H9 (cell line): ENCODE measurements around the gene MYL3. TPM values are rescaled to one million over a fixed set of nuclear protein-coding genes. Genes with fewer than 3 reads are reported as not detected.

ENCODE experiments used
- DNase-seq: peaks from one replicate; pipeline ENCODE4 v3.0.0-alpha.2; 2017
- H2AFZ ChIP-seq: one replicate; pipeline ENCODE4 v1.6.1; 2013; ENCODE audit warnings: mild to moderate bottlenecking, low read length, control low read depth, moderate library complexity
- H2AK5ac ChIP-seq: 2 replicates; pipeline ENCODE4 v1.6.1; 2013; ENCODE audit warnings: low read length, control low read depth, mixed read lengths; ENCODE audit not compliant: insufficient read length
- H2BK120ac ChIP-seq: one replicate; pipeline ENCODE4 v1.6.1; 2013; ENCODE audit warnings: low read depth, mild to moderate bottlenecking, low read length, control low read depth, inconsistent platforms; ENCODE audit not compliant: poor library complexity, severe bottlenecking
- H2BK12ac ChIP-seq: 2 replicates; pipeline ENCODE4 v1.6.1; 2013; ENCODE audit warnings: low read length, control low read depth, mixed read lengths, low read depth; ENCODE audit not compliant: insufficient read length
- H2BK15ac ChIP-seq: 2 replicates; pipeline ENCODE4 v1.6.1; 2013; ENCODE audit warnings: low read depth, low read length, control low read depth
- H2BK20ac ChIP-seq: one replicate; pipeline ENCODE4 v1.6.1; 2013; ENCODE audit warnings: low read depth, mild to moderate bottlenecking, low read length, control low read depth, inconsistent platforms; ENCODE audit not compliant: poor library complexity, severe bottlenecking
- H2BK5ac ChIP-seq: 2 replicates; pipeline ENCODE4 v1.6.1; 2013; ENCODE audit warnings: low read length, control low read depth, mixed read lengths; ENCODE audit not compliant: insufficient read length
- H3K14ac ChIP-seq: 2 replicates; pipeline ENCODE4 v1.6.1; 2013; ENCODE audit warnings: low read length, control low read depth; ENCODE audit not compliant: insufficient read depth
- H3K18ac ChIP-seq: 2 replicates; pipeline ENCODE4 v1.6.1; 2013; ENCODE audit warnings: low read depth, mild to moderate bottlenecking, mixed read lengths, low read length, control low read depth; ENCODE audit not compliant: insufficient read length
- H3K23ac ChIP-seq: 2 replicates; pipeline ENCODE4 v1.6.1; 2013; ENCODE audit warnings: low read length, control low read depth, mixed read lengths, low read depth; ENCODE audit not compliant: insufficient read length
- H3K23me2 ChIP-seq: 2 replicates; pipeline ENCODE4 v1.6.1; 2013; ENCODE audit warnings: low read depth, mild to moderate bottlenecking, mixed read lengths, low read length, control low read depth; ENCODE audit not compliant: insufficient read length, poor library complexity, severe bottlenecking
- H3K27ac ChIP-seq: 2 replicates; pipeline ENCODE4 v1.5.1; 2013; ENCODE audit warnings: low read length, control low read depth, mixed read lengths, low read depth; ENCODE audit not compliant: insufficient read length
- H3K27me3 ChIP-seq: 2 replicates; pipeline ENCODE4 v1.6.1; 2013; ENCODE audit warnings: low read length, control low read depth, inconsistent platforms; ENCODE audit not compliant: insufficient read depth
- H3K4ac ChIP-seq: 2 replicates; pipeline ENCODE4 v1.6.1; 2013; ENCODE audit warnings: low read depth, mild to moderate bottlenecking, control low read depth, inconsistent platforms, low read length, moderate library complexity
- H3K4me1 ChIP-seq: 2 replicates; pipeline ENCODE4 v1.6.1; 2013; ENCODE audit warnings: low read length, control low read depth, inconsistent platforms; ENCODE audit not compliant: insufficient read depth
- H3K4me2 ChIP-seq: 2 replicates; pipeline ENCODE4 v1.6.1; 2013; ENCODE audit warnings: low read length, control low read depth, mixed read lengths; ENCODE audit not compliant: insufficient read length, insufficient read depth
- H3K56ac ChIP-seq: 2 replicates; pipeline ENCODE4 v1.6.1; 2013; ENCODE audit warnings: low read depth, mild to moderate bottlenecking, mixed read lengths, low read length, control low read depth; ENCODE audit not compliant: insufficient read length
- H3K79me1 ChIP-seq: 2 replicates; pipeline ENCODE4 v1.6.1; 2013; ENCODE audit warnings: low read depth, mild to moderate bottlenecking, moderate library complexity, low read length, control low read depth, inconsistent platforms; ENCODE audit not compliant: insufficient read depth, poor library complexity, severe bottlenecking
- H3K79me2 ChIP-seq: 2 replicates; pipeline ENCODE4 v1.6.1; 2013; ENCODE audit warnings: low read length, control low read depth, inconsistent platforms; ENCODE audit not compliant: insufficient read depth
- H3K9ac ChIP-seq: 2 replicates; pipeline ENCODE4 v1.6.1; 2013; ENCODE audit warnings: low read length, control low read depth, mixed read lengths; ENCODE audit not compliant: insufficient read length; ENCODE audit errors: extremely low read depth
- H3K9me3 ChIP-seq: one replicate; pipeline ENCODE4 v1.6.1; 2013; ENCODE audit warnings: low read depth, low read length, inconsistent platforms; ENCODE audit not compliant: control insufficient read depth
- H3T11ph ChIP-seq: one replicate; pipeline ENCODE4 v1.6.1; 2013; ENCODE audit warnings: mild to moderate bottlenecking, low read length, control low read depth, inconsistent platforms
- H4K20me1 ChIP-seq: one replicate; pipeline ENCODE4 v1.6.1; 2013; ENCODE audit not compliant: control insufficient read depth, insufficient read length, insufficient read depth
- H4K5ac ChIP-seq: 2 replicates; pipeline ENCODE4 v1.6.1; 2013; ENCODE audit warnings: low read depth, mild to moderate bottlenecking, mixed read lengths, low read length, control low read depth; ENCODE audit not compliant: insufficient read length
- H4K8ac ChIP-seq: replicated peaks from 2 replicates; pipeline ENCODE4 v1.6.1; 2013; ENCODE audit warnings: low read length, control low read depth, mixed read lengths, low read depth; ENCODE audit not compliant: insufficient read length
- H4K91ac ChIP-seq: 2 replicates; pipeline ENCODE4 v1.6.1; 2013; ENCODE audit warnings: low read depth, mild to moderate bottlenecking, moderate library complexity, mixed read lengths, low read length, control low read depth; ENCODE audit not compliant: insufficient read length
- H3K27ac Mint-ChIP-seq, 3 experiments: 2 replicates in 2 of 3; 3 replicates in 1 of 3; pipeline ENCODE4 v1.8.0; 2020 to 2021; ENCODE audit warnings: mixed read lengths in 3 of 3, mild to moderate bottlenecking in 1 of 3, moderate library complexity in 1 of 3
- H3K27me3 Mint-ChIP-seq: 2 replicates; pipeline ENCODE4 v1.8.0; 2021; ENCODE audit warnings: low read depth, mild to moderate bottlenecking, moderate library complexity, mixed read lengths
- H3K36me3 Mint-ChIP-seq, 3 experiments: 2 replicates in 2 of 3; 3 replicates in 1 of 3; pipeline ENCODE4 v1.8.0; 2020 to 2021; ENCODE audit warnings: low read depth in 3 of 3, mixed read lengths in 3 of 3; ENCODE audit not compliant: insufficient read depth in 1 of 3
- H3K4me1 Mint-ChIP-seq, 2 experiments: 2 replicates each; pipeline ENCODE4 v1.8.0; 2020; ENCODE audit warnings: mixed read lengths in 2 of 2
- H3K4me3 Mint-ChIP-seq, 2 experiments: 2 replicates in 1 of 2; 3 replicates in 1 of 2; pipeline ENCODE4 v1.8.0; 2020 to 2021; ENCODE audit warnings: mild to moderate bottlenecking in 2 of 2, mixed read lengths in 2 of 2, moderate library complexity in 1 of 2
- H3K9me3 Mint-ChIP-seq, 2 experiments: 2 replicates in 1 of 2; 3 replicates in 1 of 2; pipeline ENCODE4 v1.8.0; 2020; ENCODE audit warnings: mild to moderate bottlenecking in 2 of 2, mixed read lengths in 2 of 2, moderate library complexity in 1 of 2
- WGBS: extraction: QIAGEN DNeasy Blood & Tissue Kit; methylation state at CpG from one replicate; pipeline ENCODE4 v1.1.7; 2013; ENCODE audit warnings: missing lambda C conversion rate, low lambda C conversion rate, mixed read lengths; ENCODE audit not compliant: insufficient read length; ENCODE audit errors: extremely low coverage; 5-methylcytosine and 5-hydroxymethylcytosine counted together
- total RNA-seq: library from RNA; stranded (reverse); gene quantifications from 2 replicates; pipeline ENCODE4 v1.2.1, GENCODE V29; 2021
- TF ChIP-seq, protein P1 (sequence below): fragments of 200-600 bp; sonication (generic); conservative IDR thresholded peaks from 3 replicates; pipeline ENCODE4 v1.8.0; 2021; ENCODE audit warnings: antibody characterized with exemption, mild to moderate bottlenecking

The MYL3 gene
- total RNA-seq, 1 experiment from 2014 or later, result 0.24 TPM

DNA sequence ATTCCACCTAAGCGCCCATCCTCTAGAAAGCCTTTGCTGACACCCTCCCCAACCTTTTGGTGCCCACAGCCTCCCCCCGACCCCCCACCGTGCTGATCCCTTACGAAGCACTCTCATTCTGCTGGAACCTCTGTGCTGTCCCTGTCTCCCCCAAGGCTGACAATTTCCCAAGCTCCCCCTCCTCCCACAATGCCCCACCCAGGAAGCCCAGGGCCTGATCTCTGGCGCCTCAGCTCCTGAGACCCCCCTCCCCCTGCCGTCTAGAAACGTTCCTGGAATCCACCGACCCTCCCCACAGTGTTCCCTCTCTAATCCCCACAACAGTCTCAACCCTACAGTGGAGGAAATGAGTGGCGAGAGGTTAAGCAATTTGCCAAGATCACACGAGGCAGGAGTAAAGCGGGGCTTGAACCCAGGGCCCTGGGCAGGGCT is 18.3 kb downstream of the MYL3 start:
- Histone ChIP-seq H3K18ac (no peak overlapping the region), H3K23me2 (peaks cover 6% of the 10 kb centered on the region), H3K4me1 (0 out of 2 replicates have a peak, but pooled peaks cover 2% of the 10 kb centered on the region), H2BK12ac (no peak overlapping the region), H3K23ac (no peak overlapping the region), H4K91ac (no peak overlapping the region), H2BK15ac (no peak overlapping the region), H3K27me3 (no peaks in the 10 kb centered on the region), H3K79me2 (no peaks in the 10 kb centered on the region), H2BK20ac (no peak overlapping the region), H3K4ac (no peak overlapping the region), H3K9ac (no peak overlapping the region), H2AFZ (no peak overlapping the region), H2AK5ac (no peak overlapping the region), H3K27ac (no peak overlapping the region), H3K9me3 (no peaks in the 10 kb centered on the region), H3K56ac (no peak overlapping the region), H3T11ph (no peak overlapping the region), H3K4me2 (peak overlapping the region; percentile 1), H2BK120ac (no peak overlapping the region), H4K20me1 (no peaks in the 10 kb centered on the region), H3K79me1 (no peaks in the 10 kb centered on the region), H4K5ac (no peak overlapping the region), H3K14ac (peak overlapping the region; percentile 41; the same call in 1 of the 2 replicates), H2BK5ac (no peak overlapping the region), H4K8ac (no peak overlapping the region)
- TF ChIP-seq, protein P1, sequence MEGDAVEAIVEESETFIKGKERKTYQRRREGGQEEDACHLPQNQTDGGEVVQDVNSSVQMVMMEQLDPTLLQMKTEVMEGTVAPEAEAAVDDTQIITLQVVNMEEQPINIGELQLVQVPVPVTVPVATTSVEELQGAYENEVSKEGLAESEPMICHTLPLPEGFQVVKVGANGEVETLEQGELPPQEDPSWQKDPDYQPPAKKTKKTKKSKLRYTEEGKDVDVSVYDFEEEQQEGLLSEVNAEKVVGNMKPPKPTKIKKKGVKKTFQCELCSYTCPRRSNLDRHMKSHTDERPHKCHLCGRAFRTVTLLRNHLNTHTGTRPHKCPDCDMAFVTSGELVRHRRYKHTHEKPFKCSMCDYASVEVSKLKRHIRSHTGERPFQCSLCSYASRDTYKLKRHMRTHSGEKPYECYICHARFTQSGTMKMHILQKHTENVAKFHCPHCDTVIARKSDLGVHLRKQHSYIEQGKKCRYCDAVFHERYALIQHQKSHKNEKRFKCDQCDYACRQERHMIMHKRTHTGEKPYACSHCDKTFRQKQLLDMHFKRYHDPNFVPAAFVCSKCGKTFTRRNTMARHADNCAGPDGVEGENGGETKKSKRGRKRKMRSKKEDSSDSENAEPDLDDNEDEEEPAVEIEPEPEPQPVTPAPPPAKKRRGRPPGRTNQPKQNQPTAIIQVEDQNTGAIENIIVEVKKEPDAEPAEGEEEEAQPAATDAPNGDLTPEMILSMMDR, result no peak
- H3K27ac Mint-ChIP-seq, result no peak overlapping the region
- H3K36me3 Mint-ChIP-seq, result peaks cover 3 to 15% (median 3%) of the 10 kb centered on the region in 3 experiments; a peak in 4 of 7 replicates
- H3K4me1 Mint-ChIP-seq, result peaks cover 11 to 24% of the 10 kb centered on the region in 2 experiments
- no CpG with 5 or more reads among the region's 11 CpGs for WGBS
- no peak overlapping the region; a peak in 1 of 5 replicates for H3K4me3 Mint-ChIP-seq
- DNase-seq, result no peak
- peaks cover 23 to 25% of the 10 kb centered on the region in 2 experiments for H3K9me3 Mint-ChIP-seq
- peaks cover 14% of the 10 kb centered on the region for H3K27me3 Mint-ChIP-seq
